ENCODE measurements around the gene ARV1.

Gene ARV1

DNA sequence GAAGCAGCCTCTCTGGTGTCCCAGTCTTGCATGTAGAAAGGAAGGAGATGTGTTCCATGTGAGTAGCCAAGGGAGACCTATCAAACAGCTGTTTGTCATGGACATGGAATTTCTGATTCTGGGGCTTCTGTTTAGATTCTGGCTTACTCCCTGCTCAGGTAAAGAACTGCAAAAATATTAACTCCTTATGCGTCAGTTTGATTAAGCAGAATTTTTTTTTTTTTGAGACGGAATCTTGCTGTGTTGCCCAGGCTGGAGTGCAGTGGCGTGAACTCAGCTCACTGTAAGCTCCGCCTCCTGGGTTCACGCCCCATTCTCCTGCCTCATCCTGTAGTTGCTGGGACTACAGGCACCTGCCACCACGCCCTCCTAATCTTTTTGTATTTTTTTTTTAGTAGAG lies 6.8 kb downstream of the ARV1 start:
- no peak for DNase-seq (ENCODE audit: low spot score)
- TF ChIP-seq, protein P1, sequence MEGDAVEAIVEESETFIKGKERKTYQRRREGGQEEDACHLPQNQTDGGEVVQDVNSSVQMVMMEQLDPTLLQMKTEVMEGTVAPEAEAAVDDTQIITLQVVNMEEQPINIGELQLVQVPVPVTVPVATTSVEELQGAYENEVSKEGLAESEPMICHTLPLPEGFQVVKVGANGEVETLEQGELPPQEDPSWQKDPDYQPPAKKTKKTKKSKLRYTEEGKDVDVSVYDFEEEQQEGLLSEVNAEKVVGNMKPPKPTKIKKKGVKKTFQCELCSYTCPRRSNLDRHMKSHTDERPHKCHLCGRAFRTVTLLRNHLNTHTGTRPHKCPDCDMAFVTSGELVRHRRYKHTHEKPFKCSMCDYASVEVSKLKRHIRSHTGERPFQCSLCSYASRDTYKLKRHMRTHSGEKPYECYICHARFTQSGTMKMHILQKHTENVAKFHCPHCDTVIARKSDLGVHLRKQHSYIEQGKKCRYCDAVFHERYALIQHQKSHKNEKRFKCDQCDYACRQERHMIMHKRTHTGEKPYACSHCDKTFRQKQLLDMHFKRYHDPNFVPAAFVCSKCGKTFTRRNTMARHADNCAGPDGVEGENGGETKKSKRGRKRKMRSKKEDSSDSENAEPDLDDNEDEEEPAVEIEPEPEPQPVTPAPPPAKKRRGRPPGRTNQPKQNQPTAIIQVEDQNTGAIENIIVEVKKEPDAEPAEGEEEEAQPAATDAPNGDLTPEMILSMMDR (IDR thresholded peaks at IDR 0.05; ENCODE audit: extremely low read depth, missing control alignments): no peak

DNA sequence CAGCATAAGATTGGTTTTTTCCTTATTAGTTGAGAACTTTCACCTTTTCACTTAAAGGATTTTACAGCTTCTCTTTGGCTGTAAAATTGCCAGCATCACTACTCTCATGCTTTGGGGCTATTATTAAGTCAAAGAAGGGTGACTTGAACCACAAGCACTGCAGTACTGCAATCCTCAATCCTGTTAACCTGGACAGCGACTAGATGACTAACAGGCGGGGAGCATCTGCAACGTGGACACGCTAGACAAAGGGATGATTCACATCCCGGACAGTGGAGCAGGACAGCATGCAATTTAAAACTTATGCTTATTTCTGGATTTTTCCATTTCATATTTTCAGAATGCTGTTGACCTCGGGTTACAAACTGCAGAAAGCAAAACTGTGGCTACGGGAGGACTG lies 8.1 kb downstream of the ARV1 start:
- no peak for DNase-seq (ENCODE audit: low spot score)

DNA sequence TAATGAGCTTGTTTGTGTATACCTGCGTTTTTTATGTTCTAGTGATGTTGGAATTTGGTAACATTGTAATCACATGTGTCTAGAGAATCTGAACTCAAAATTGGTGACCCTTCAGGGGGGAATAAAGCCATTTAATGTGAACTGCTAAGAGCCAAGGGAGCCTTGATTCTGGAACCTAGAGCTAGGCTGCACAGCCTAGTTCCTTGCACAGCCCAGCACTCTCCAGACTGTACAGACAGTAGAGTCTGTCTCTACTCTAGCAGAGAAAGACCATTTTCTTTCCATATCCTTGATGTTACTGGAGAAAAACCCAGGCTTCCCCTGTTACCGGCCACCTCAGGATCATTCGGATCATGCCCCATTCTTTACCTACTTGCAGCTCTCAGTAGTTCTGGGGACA lies 8.6 kb downstream of the ARV1 start:
- TF ChIP-seq, protein P1 (IDR thresholded peaks at IDR 0.05; ENCODE audit: extremely low read depth, missing control alignments): no peak

More for the DNA sequence above, 8.1 kb downstream of the ARV1 start:
- TF ChIP-seq, protein P1 (IDR thresholded peaks at IDR 0.05; ENCODE audit: extremely low read depth, missing control alignments): no peak

DNA sequence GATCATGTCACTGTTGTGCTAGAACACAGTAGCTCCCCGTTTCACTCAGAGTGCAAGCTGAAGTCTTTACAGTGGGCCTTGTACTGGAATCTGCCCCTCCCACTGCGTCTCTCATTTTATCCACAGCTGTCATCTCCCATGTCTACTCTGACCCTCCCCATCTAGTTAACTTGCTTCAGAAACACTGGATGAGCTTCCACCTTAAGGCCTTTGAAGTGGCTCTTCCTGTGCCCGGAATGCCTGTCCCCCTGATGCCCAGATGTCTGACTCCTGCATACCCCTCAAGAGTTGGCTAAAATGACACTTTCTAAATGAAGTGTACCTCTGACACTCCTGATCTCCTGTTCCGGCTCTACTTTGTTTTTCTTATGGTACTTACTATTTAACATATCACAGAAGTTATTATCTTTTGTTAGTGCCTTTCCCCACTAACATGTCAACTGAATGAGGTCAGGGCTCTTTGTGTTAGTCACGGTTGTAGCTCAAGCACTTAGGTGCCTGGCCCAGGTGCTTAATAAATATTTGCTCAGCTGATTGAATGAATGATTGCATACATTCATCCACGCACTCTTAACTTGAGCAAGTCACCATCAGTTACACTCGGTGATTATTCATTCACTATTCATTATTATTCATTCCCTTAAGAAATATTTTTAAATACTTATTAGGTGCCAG lies 13.3 kb downstream of the ARV1 start:
- TF ChIP-seq, protein P1 (IDR thresholded peaks at IDR 0.05; ENCODE audit: extremely low read depth, missing control alignments): no peak
- DNase-seq (ENCODE audit: low spot score): no peak

More for the DNA sequence above, 8.6 kb downstream of the ARV1 start:
- DNase-seq (ENCODE audit: low spot score): no peak

DNA sequence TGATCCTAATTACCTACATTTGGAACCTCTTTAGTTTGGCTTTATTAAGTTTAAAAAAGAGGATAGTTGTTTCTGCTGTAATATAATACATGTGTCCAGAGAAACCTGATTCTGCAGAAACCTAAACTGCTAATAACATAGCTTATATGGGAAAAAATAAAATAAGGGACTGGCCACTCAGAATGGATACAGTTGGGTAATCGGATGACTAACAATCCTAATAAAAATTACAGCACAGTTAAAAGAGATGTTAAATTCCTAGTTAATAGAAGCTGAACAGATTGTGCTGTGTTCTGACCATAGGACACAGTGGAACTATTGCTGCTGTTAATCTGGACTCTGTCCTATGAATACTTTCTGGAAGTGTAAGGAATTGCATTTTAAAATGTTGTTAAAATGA lies 16.0 kb downstream of the ARV1 start:
- TF ChIP-seq, protein P1 (IDR thresholded peaks at IDR 0.05; ENCODE audit: extremely low read depth, missing control alignments): no peak
- no peak for DNase-seq (ENCODE audit: low spot score)

DNA sequence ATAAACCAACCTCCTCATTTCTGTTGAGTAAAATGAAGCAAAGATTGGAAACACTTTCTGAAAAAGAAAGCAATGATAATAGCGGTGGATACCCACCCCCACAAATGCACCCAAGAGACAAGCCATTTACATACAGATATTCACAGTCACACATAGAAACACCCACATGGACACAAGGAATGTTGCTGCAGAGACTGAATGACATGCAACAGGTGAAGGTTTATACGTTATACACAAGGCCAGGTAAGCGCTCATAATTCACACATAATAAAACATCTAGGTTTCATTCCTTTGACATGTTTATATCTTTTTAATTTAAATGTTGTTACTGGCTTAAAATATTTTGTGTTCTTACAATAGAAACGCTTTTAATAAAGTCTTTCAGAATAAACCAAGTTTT lies 21.3 kb downstream of the ARV1 start:
- TF ChIP-seq, protein P1 (IDR thresholded peaks at IDR 0.05; ENCODE audit: extremely low read depth, missing control alignments): no peak
- no peak for DNase-seq (ENCODE audit: low spot score)

DNA sequence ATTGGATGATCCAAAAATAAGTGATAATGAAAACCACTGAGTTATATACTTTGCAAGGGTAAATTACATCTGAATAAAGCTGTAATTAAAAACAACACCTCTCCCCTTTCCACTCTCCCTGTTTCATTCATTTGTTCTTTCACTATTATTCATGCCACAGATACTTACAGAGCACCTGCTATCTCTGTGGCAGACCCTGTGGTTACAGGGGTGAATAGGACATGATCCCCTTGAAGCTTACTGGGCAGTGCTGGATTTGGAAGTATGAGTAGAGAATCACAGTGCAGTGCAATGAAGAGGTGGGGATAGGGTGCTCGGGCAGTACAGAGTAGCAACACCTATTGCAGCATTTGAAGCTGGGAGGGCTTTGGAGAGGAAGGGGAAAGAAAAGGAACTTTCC lies 21.7 kb downstream of the ARV1 start:
- DNase-seq (ENCODE audit: low spot score): no peak

More for the DNA sequence above, 21.7 kb downstream of the ARV1 start:
- TF ChIP-seq, protein P1 (IDR thresholded peaks at IDR 0.05; ENCODE audit: extremely low read depth, missing control alignments): no peak
